Nephron (organoid): Measurements from ENCODE around the gene MSGN1.

Experiments used
- H3K27ac Mint-ChIP-seq, 3 experiments: 2 replicates each; pipeline ENCODE4 v1.8.0; 2020; ENCODE audit warnings: mixed read lengths in 3 of 3, mild to moderate bottlenecking in 2 of 3, moderate library complexity in 1 of 3
- H3K27me3 Mint-ChIP-seq: 2 replicates; pipeline ENCODE4 v1.8.0; 2021; ENCODE audit warnings: low read depth, mild to moderate bottlenecking, moderate library complexity, mixed read lengths
- H3K36me3 Mint-ChIP-seq: 2 replicates; pipeline ENCODE4 v1.8.0; 2020; ENCODE audit warnings: low read depth, mixed read lengths
- H3K4me1 Mint-ChIP-seq: 2 replicates; pipeline ENCODE4 v1.8.0; 2020; ENCODE audit warnings: mixed read lengths
- H3K4me3 Mint-ChIP-seq, 3 experiments: 2 replicates each; pipeline ENCODE4 v1.8.0; 2020; ENCODE audit warnings: mild to moderate bottlenecking in 3 of 3, mixed read lengths in 3 of 3, moderate library complexity in 2 of 3
- H3K9me3 Mint-ChIP-seq: 2 replicates; pipeline ENCODE4 v1.8.0; 2020; ENCODE audit warnings: mixed read lengths
- TF ChIP-seq, protein P1 (sequence below), 3 experiments: fragments of 200-600 bp; sonication (generic); IDR thresholded peaks; one replicate each; pipeline ENCODE4 v1.5.0; 2021; ENCODE audit warnings: antibody characterized with exemption in 3 of 3; ENCODE audit not compliant: unreplicated experiment in 3 of 3

Gene MSGN1

DNA sequence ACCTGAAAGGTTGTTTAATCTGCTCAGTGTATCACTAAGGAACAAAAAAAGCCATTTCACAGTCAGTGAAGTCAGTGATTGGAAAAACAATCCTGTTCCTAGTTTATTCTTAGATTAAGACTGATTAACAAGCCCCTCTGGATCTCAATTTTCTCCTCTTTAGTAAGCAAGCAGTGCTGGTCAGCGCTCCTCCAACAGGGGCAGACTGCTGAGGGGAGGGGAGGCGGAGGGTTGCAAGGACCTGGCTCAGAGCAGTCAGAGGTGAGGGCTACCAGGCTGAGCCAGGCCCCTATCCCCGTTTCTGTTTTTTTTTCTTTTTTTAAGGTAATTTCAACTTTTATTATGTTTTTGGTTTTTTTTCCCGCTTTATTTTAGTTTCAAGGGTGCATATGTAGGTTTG, 37.5 kb downstream of the MSGN1 start:
- H3K27ac Mint-ChIP-seq = no peak overlapping the region
- peaks cover 17% of the 10 kb centered on the region for H3K4me1 Mint-ChIP-seq
- no peaks in the 10 kb centered on the region for H3K36me3 Mint-ChIP-seq
- peaks cover 39% of the 10 kb centered on the region for H3K27me3 Mint-ChIP-seq
- H3K9me3 Mint-ChIP-seq = no peaks in the 10 kb centered on the region
- TF ChIP-seq, protein P1, sequence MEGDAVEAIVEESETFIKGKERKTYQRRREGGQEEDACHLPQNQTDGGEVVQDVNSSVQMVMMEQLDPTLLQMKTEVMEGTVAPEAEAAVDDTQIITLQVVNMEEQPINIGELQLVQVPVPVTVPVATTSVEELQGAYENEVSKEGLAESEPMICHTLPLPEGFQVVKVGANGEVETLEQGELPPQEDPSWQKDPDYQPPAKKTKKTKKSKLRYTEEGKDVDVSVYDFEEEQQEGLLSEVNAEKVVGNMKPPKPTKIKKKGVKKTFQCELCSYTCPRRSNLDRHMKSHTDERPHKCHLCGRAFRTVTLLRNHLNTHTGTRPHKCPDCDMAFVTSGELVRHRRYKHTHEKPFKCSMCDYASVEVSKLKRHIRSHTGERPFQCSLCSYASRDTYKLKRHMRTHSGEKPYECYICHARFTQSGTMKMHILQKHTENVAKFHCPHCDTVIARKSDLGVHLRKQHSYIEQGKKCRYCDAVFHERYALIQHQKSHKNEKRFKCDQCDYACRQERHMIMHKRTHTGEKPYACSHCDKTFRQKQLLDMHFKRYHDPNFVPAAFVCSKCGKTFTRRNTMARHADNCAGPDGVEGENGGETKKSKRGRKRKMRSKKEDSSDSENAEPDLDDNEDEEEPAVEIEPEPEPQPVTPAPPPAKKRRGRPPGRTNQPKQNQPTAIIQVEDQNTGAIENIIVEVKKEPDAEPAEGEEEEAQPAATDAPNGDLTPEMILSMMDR (IDR thresholded peaks at IDR 0.05; ENCODE audit: unreplicated experiment in 3 of 3) = peak in 1 of 3 experiments; percentile 16
- H3K4me3 Mint-ChIP-seq = no peak overlapping the region

DNA sequence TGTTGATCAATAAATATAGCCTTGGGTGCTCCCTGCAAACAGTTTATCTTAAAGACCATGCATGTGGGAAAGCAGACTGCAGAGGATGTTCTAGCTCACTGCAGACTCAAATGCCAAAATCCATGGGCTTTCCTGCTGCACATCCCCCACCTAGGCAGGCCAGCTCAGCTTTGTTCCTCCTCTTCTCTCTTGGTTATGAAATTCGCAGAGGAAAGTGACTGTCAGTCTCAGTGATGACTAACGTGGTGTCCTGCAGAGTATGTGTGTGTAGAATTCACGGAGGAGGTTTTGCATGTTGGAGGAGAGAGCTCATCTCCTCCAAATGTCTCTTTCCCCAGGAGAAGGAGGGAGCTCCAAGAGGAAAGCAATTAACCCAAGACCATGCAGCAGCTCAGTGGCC, 40.8 kb downstream of the MSGN1 start:
- peaks cover 38% of the 10 kb centered on the region for H3K27me3 Mint-ChIP-seq
- TF ChIP-seq, protein P1 (IDR thresholded peaks at IDR 0.05; ENCODE audit: unreplicated experiment in 3 of 3) = no peak
- H3K4me1 Mint-ChIP-seq = no peaks in the 10 kb centered on the region
- no peak overlapping the region for H3K27ac Mint-ChIP-seq
- no peaks in the 10 kb centered on the region for H3K36me3 Mint-ChIP-seq
- H3K4me3 Mint-ChIP-seq = no peak overlapping the region
- no peaks in the 10 kb centered on the region for H3K9me3 Mint-ChIP-seq

DNA sequence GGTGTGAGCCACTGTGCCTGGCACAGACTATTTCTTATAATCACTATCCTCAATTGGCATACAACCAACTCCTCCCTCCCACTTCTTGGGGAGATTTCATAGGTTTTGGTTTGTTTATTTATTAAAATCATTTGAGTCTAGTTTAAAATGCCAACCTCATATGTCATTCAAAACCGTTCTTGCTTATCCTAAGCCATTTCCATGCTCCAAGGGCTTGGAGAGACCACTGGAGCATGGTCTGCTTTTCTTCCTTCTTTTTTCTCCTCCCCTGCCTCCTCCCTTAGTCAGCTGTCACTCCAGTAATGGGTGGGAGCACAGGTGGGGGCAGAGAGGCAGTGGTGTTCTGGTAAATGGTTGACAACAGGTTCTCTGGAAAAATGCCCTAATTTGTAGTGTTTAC, 41.8 kb downstream of the MSGN1 start:
- Mint-ChIP-seq H3K4me3 (no peak overlapping the region), H3K27ac (no peak overlapping the region), H3K27me3 (peaks cover 38% of the 10 kb centered on the region), H3K9me3 (no peaks in the 10 kb centered on the region), H3K36me3 (no peaks in the 10 kb centered on the region), H3K4me1 (no peaks in the 10 kb centered on the region)
- TF ChIP-seq, protein P1 (IDR thresholded peaks at IDR 0.05; ENCODE audit: unreplicated experiment in 3 of 3) = no peak

DNA sequence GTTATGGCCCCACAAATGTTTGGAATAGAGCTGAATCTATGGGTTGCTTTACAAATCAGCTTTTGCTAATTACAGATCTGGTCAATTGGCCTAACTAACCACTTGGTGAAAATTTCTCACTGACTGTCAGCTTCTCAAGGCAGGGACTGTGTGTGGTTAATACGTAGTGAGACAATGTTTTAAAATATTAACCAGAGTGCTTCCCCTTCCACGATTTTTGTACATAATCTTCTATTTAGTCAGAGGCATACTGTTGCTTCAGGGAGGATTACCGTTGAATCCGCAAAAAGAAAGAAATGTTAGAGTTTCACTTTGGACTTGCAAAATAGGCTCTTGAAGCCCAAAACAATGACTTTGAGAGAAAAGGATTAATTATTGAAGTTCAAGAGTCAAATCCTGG, 47.3 kb downstream of the MSGN1 start:
- H3K27ac Mint-ChIP-seq = peak overlapping the region; percentile 63 to 84 (median 67)
- TF ChIP-seq, protein P1 (IDR thresholded peaks at IDR 0.05; ENCODE audit: unreplicated experiment in 3 of 3) = no peak
- H3K4me1 Mint-ChIP-seq = no peaks in the 10 kb centered on the region

DNA sequence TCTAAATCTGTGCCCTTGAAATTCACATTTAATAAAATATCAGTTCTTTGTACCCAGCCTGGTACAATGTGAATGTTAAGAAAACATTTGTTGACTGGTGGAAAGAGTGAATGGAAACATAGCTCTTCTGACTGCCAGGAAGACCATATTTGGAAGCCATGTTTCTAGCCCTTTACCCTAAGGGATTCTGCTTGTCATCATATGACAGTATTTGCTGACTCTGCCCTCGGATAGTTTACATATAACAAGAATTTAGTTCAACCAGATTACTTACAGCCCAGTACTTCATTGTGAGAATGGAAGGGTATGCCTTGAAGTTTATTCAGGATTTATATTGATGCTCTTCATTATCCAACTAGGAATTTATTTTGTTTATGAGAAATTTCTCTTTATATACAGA, 48.4 kb downstream of the MSGN1 start:
- Mint-ChIP-seq H3K9me3 (no peaks in the 10 kb centered on the region), H3K36me3 (no peaks in the 10 kb centered on the region), H3K27me3 (peaks cover 3% of the 10 kb centered on the region), H3K4me3 (no peak overlapping the region), H3K4me1 (no peaks in the 10 kb centered on the region), H3K27ac (no peak overlapping the region)
- TF ChIP-seq, protein P1 (IDR thresholded peaks at IDR 0.05; ENCODE audit: unreplicated experiment in 3 of 3) = no peak

More for the DNA sequence above, 47.3 kb downstream of the MSGN1 start:
- Mint-ChIP-seq H3K9me3 (no peaks in the 10 kb centered on the region), H3K36me3 (no peaks in the 10 kb centered on the region), H3K27me3 (peaks cover 5% of the 10 kb centered on the region), H3K4me3 (no peak overlapping the region)

DNA sequence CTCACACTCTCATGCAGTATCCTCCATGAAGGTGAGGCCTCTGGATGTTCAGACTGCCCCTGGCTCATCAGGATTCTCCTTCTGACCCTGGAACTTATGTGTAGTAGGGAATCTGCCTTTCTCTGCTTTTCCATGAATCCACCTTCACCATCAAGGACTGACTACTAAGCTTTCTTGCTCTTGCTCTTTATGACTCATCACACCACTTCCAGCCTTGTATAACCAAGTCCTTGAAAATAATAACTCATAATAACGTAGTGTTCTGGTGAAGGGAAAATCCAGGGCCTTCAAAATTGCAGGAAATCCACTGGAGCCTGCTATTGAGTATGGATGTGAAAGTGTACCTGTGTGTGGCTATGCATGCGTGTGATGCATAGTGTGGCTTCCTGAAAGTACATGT, 50.9 kb downstream of the MSGN1 start:
- H3K4me1 Mint-ChIP-seq = no peaks in the 10 kb centered on the region
- no peak overlapping the region for H3K27ac Mint-ChIP-seq
- H3K36me3 Mint-ChIP-seq = no peaks in the 10 kb centered on the region
- peaks cover 20% of the 10 kb centered on the region for H3K27me3 Mint-ChIP-seq
- no peak overlapping the region for H3K4me3 Mint-ChIP-seq
- no peaks in the 10 kb centered on the region for H3K9me3 Mint-ChIP-seq
- TF ChIP-seq, protein P1 (IDR thresholded peaks at IDR 0.05; ENCODE audit: unreplicated experiment in 3 of 3) = no peak
